GM12801 (cell line): ENCODE results near the gene BMP2K.

Experiments used
- CTCF ChIP-seq: IDR thresholded peaks from one replicate; pipeline ENCODE4 v1.5.1; 2011; ENCODE audit warnings: control low read depth; ENCODE audit not compliant: insufficient read length; ENCODE audit errors: extremely low read depth

BMP2K gene

GRCh38 chr4:78937837-78938236 is 161.7 kb downstream of the BMP2K start:
- TF ChIP-seq CTCF, result no peak

DNA sequence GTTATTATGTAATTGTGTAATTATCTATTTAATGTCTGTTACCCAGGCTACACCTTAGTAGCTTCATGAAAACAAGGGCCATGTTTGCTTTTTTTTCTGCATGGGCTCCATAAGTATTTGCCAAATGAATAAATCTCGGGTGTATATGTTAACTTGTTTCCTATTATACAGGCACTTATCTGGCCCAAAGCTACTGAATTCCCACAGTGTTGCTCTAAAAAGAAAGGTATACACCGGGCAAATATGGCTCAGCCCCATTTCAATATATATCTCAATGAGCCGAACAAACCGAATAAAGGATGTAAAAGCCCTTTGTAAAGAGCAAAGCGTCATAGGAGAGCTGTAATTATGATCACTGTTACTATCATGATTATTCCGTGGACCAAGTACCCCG is 162.3 kb downstream of the BMP2K start:
- TF ChIP-seq CTCF, result no peak

DNA sequence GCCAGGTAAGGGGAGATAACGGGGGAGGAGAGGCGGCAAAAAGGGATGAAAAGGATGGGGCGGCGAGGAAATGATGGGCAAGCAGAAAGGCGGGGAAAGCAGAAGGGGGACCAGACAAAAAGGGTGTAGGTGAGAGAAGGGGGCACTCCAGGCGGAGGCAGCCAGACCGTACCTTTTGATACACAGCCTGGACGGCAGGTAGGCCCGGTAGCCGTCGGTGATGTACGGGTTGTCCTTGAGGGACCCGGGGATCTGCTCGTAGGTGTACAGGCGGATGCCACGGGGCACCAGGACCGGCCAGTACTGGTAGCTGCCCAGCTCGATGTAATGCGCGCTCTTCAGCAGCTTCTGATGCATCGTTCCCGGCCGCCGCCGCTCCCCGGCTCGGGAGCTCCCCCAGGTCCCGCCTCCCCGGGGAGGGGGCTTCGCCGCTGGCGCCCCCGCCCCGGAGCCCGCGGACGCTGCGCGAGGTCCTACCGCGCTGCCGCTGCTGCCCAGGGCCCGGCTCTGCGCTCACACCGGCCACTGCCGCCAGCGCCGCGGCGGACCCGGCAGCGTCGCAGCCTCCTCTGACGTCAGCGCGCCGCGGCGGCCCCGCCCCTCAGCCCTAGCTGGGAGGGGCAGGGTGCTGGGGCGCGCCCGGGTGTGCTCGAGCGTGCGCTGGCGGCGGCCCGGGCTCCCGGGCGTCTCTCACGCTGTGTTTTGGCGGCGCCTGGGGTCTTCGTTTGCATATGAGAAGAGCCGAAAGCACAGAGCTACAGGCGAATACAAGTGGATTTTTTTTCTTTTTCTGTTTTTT is 162.9 kb downstream of the BMP2K start, which contains the start of gene PAQR3:
TSS of gene PAQR3 (minus strand) at position 571 of the 799 bp plus-strand sequence. CDS start at position 357, 214 bp downstream.
- no peak for TF ChIP-seq CTCF

- no peak for TF ChIP-seq CTCF
Measured at GRCh38 chr4:78939667-78940008, 163.5 kb downstream of the BMP2K start.

- TF ChIP-seq CTCF, result no peak
Measured at GRCh38 chr4:78940752-78941151, 164.6 kb downstream of the BMP2K start.

- TF ChIP-seq CTCF, result no peak
Measured at GRCh38 chr4:78944381-78944780, 168.2 kb downstream of the BMP2K start.

DNA sequence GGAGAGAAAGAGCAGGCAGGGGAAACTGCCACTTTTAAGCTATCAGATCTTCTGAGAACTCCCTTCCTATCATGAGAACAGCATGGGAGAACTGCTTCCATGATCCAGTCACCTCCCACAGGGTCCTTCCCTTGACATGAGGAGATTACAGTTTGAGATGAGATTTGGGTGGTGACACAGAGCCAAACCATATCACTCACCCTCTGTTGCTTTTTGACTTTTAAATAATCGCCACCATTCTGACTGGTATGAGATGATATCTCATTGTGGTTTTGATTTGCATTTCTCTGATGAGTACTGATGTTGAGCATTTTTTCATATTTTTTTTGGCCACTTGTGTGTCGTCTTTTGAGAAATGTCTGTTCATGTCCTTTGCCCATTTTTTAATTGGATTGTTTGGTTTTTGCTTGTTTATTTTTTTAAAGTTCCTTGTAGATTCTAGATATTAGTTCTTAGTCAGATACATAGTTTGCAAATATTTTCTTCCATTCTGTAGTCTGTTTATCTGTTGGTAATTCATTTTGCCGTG is 169.6 kb downstream of the BMP2K start:
- TF ChIP-seq CTCF, result no peak
